ENCODE results near the gene OPTN. TPM values are rescaled to one million over a fixed set of nuclear protein-coding genes. Genes with fewer than 3 reads are reported as not detected.
A peak's percentile ranks its signal among the peaks of the same experiment; 100 is the strongest.

Gene OPTN
- total and polyA plus RNA-seq, 12 donors: 63.2 to 148 (median 92.5) TPM

DNA sequence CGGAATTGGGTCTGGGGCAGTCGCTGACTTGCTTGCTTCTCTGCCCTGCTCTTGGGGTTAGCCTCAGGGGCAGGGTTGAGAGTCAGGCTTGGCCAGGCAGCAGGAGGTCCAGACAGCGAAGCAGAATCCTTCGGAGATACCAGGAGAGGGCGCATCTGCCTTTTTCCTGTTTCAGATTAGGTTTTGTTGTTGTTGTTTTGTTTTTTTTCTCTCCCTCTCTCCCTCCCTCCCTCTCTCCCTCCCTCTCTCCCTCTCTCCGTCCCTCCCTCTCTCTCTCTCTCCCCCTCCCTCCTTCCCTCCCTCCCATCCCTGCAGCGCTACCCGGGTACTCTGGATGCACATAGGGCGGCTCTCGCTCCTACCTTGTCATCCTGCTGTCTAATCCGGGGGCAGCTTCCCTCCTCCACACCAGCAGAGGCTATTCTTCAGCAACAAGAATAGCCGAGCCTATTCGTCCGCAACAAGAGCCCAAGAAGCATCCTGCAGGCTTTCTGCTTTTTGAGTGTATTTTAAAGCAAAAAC, 758 bp upstream of the OPTN start:
- peak; percentile 61 to 83 (median 74) for DNase-seq
- TF ChIP-seq CTCF (IDR thresholded peaks at IDR 0.05): peak in 5 of 6 experiments; percentile 6 to 60 (median 52)
- TF ChIP-seq POLR2A (IDR thresholded peaks at IDR 0.05): peak in 1 of 2 donors; percentile 5
- peak overlapping the region in 2 of 4 donors; percentile 87 to 99 for H3K4me3 ChIP-seq
- WGBS, 4 donors: 1 to 2% (median 1%) methylated on average over 13 to 14 of the region's 14 CpGs
- H3K27ac ChIP-seq: peak overlapping the region in 4 of 5 donors; percentile 95 to 98 (median 98)
- no peaks in the 10 kb centered on the region for H3K9me3 ChIP-seq (replicated peaks in 1 of 3)
- H3K27me3 ChIP-seq: no peaks in the 10 kb centered on the region
- intact Hi-C loops (cut with DNase I): no loop called here
- H3K36me3 ChIP-seq (replicated peaks in 1 of 2): no peaks in the 10 kb centered on the region
- peaks cover 19 to 27% of the 10 kb centered on the region in 2 donors for H3K4me1 ChIP-seq (replicated peaks in 1 of 2)

DNA sequence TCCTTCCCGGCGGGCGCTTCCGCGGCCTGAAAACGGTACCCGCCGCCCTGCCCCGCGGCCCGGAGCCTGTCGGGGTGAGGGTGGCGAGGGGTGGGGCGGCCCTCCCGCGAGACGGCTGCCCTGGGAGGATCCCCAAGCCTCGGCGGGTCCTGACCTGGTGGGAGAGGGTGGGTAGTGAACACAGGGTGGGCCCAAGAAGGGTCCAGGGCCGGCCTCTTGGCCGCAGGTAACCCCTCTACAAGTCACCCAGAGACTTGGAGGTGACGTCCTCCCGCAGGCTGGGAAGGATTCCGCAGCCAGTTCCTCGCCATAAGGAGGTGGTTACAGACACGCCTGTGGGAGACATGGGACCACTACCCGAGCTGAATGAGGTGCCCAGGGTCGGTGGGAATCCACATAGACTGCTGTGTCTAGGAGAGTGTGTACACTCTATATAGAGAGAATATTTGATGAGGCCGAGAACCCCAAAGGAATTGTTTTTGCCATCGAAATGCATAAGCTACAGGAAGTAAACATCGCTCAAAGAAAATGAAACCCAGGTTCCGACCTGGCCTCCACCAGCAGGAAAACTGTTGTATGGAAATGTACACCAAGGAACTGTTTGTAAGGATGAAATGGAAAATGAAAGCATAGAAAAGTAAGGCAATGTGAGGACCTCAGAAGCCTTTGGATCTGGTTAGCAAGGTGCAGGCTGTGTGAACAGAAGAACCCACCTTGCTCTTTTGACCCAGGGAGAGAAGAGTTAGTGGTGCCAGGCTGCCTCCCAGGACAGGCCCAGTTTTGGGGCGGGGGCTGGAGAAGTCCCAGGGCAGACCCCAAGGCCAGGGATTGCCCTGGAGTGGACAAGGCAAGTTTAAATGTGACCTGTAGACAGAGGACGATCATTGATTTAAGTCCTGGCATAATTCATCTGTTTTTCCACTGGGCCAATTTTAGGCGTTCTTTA, 659 bp downstream of the OPTN start:
- H3K9me3 ChIP-seq (replicated peaks in 1 of 3): no peaks in the 10 kb centered on the region
- peak overlapping the region; percentile 68 to 98 (median 98) for H3K27ac ChIP-seq
- TF ChIP-seq POLR2A (IDR thresholded peaks at IDR 0.05) (no peak), CTCF (IDR thresholded peaks at IDR 0.05) (no peak)
- peak; percentile 37 to 68 (median 51) for DNase-seq
- peaks cover 33 to 41% of the 10 kb centered on the region in 2 donors for H3K4me1 ChIP-seq (replicated peaks in 1 of 2)
- H3K4me3 ChIP-seq: peak overlapping the region; percentile 27 to 99 (median 68)
- H3K36me3 ChIP-seq (replicated peaks in 1 of 2): peaks cover 0 to 3% of the 10 kb centered on the region in 2 donors
- 2 to 10% (median 3%) methylated on average over 7 to 35 of the region's 35 CpGs for WGBS, 4 donors
- intact Hi-C loops (cut with DNase I): no loop called here
- no peaks in the 10 kb centered on the region for H3K27me3 ChIP-seq

GRCh38 chr10:13102002-13102794, 2.2 kb downstream of the OPTN start:
- WGBS, 4 donors: 34 to 42% (median 38%) methylated on average over 13 of the region's 13 CpGs
- peaks cover 39 to 41% of the 10 kb centered on the region in 2 donors for H3K4me1 ChIP-seq (replicated peaks in 1 of 2)
- peak in 5 of 7 donors; percentile 45 to 78 (median 66) for DNase-seq
- peaks cover 0 to 3% of the 10 kb centered on the region in 2 donors for H3K36me3 ChIP-seq (replicated peaks in 1 of 2)
- peak overlapping the region; percentile 60 to 98 (median 86) for H3K27ac ChIP-seq
- H3K27me3 ChIP-seq: no peaks in the 10 kb centered on the region
- peak overlapping the region in 1 of 4 donors; percentile 87 for H3K4me3 ChIP-seq
- no peaks in the 10 kb centered on the region for H3K9me3 ChIP-seq (replicated peaks in 1 of 3)
- TF ChIP-seq CTCF (IDR thresholded peaks at IDR 0.05): no peak
- TF ChIP-seq POLR2A (IDR thresholded peaks at IDR 0.05): peak in 1 of 2 donors; percentile 71
- intact Hi-C loops (cut with DNase I): no loop called here
